DOHH2 (cell line): Measurements from ENCODE around the gene CMSS1.

ENCODE experiments used
- H3F3A ChIP-seq: fragments of 200-600 bp; sonication (generic), shearing (Covaris generic); 2 replicates; pipeline ENCODE4 v1.6.0; 2016; ENCODE audit warnings: antibody characterized with exemption, mild to moderate bottlenecking; ENCODE audit not compliant: control insufficient read depth, insufficient read depth
- H3K27ac ChIP-seq: fragments of 200-600 bp; sonication (generic); 2 replicates; pipeline ENCODE4 v1.5.1; 2014; ENCODE audit warnings: low read depth, mild to moderate bottlenecking, low read length, moderate library complexity
- H3K27me3 ChIP-seq: fragments of 200-600 bp; sonication (generic); 2 replicates; pipeline ENCODE4 v1.6.1; 2014; ENCODE audit warnings: mild to moderate bottlenecking, low read length, mixed read lengths; ENCODE audit not compliant: control insufficient read depth
- H3K36me3 ChIP-seq: fragments of 200-600 bp; sonication (generic); 2 replicates; pipeline ENCODE4 v1.6.1; 2014; ENCODE audit warnings: mild to moderate bottlenecking, low read length, moderate library complexity, mixed read lengths; ENCODE audit not compliant: control insufficient read depth
- H3K4me1 ChIP-seq: fragments of 200-600 bp; sonication (generic); 2 replicates; pipeline ENCODE4 v1.6.1; 2014; ENCODE audit warnings: mild to moderate bottlenecking, low read length, mixed read lengths; ENCODE audit not compliant: control insufficient read depth
- H3K4me2 ChIP-seq: fragments of 200-600 bp; sonication (generic); 2 replicates; pipeline ENCODE4 v1.6.0; 2014; ENCODE audit warnings: mild to moderate bottlenecking, low read length, moderate library complexity
- H3K4me3 ChIP-seq: fragments of 200-600 bp; sonication (generic); 2 replicates; pipeline ENCODE4 v1.5.1; 2014; ENCODE audit warnings: mild to moderate bottlenecking, low read length, mixed read lengths
- H3K79me2 ChIP-seq: fragments of 200-600 bp; sonication (generic); 2 replicates; pipeline ENCODE4 v1.6.1; 2014; ENCODE audit warnings: mild to moderate bottlenecking, low read length, mixed read lengths; ENCODE audit not compliant: control insufficient read depth
- H3K9me2 ChIP-seq: fragments of 200-600 bp; sonication (generic); replicated peaks from 2 replicates; pipeline ENCODE4 v1.6.1; 2014; ENCODE audit warnings: mild to moderate bottlenecking, low read length, mixed read lengths; ENCODE audit not compliant: control insufficient read depth
- H3K9me3 ChIP-seq: fragments of 200-600 bp; sonication (generic); 2 replicates; pipeline ENCODE4 v1.6.1; 2014; ENCODE audit warnings: antibody characterized with exemption, low read length, mixed read lengths; ENCODE audit not compliant: control insufficient read depth, insufficient read depth
- H4K20me1 ChIP-seq: fragments of 200-600 bp; sonication (generic); 2 replicates; pipeline ENCODE4 v1.6.0; 2014; ENCODE audit warnings: low read depth, mild to moderate bottlenecking, antibody characterized with exemption, low read length, moderate library complexity; ENCODE audit not compliant: control insufficient read depth, insufficient read depth
- CTCF ChIP-seq: fragments of 200-600 bp; sonication (generic); IDR thresholded peaks from one replicate; pipeline ENCODE4 v1.5.1; 2014; ENCODE audit warnings: antibody characterized with exemption, mild to moderate bottlenecking, low read depth, low read length; ENCODE audit not compliant: poor library complexity, severe bottlenecking
- EZH2phosphoT487 ChIP-seq: fragments of 200-600 bp; sonication (generic); IDR thresholded peaks from 2 replicates; pipeline ENCODE4 v1.6.1; 2017; ENCODE audit warnings: borderline replicate concordance, mild to moderate bottlenecking, antibody characterized with exemption, low read length, moderate library complexity, mixed read lengths

The CMSS1 gene

GRCh38 chr3:99883693-99884092 is 66.0 kb downstream of the CMSS1 start:
- H4K20me1 ChIP-seq, result no peaks in the 10 kb centered on the region; the same call in 1 of the 2 replicates
- H3K9me3 ChIP-seq, result no peaks in the 10 kb centered on the region
- H3K4me3 ChIP-seq, result no peak overlapping the region
- no peaks in the 10 kb centered on the region for H3K9me2 ChIP-seq
- H3K36me3 ChIP-seq, result no peaks in the 10 kb centered on the region; the same call in 1 of the 2 replicates
- no peaks in the 10 kb centered on the region for H3K27me3 ChIP-seq
- no peak overlapping the region for H3K27ac ChIP-seq
- no peak overlapping the region for H3K4me2 ChIP-seq
- no peaks in the 10 kb centered on the region for H3K4me1 ChIP-seq
- H3F3A ChIP-seq, result no peaks in the 10 kb centered on the region
- TF ChIP-seq EZH2phosphoT487 (no peak), CTCF (no peak)
- no peaks in the 10 kb centered on the region for H3K79me2 ChIP-seq

- Histone ChIP-seq H3K4me1 (no peaks in the 10 kb centered on the region), H3K79me2 (no peaks in the 10 kb centered on the region), H3K27ac (no peak overlapping the region), H3K4me2 (no peak overlapping the region), H3F3A (no peaks in the 10 kb centered on the region), H3K4me3 (no peak overlapping the region), H3K36me3 (no peaks in the 10 kb centered on the region; the same call in 1 of the 2 replicates), H4K20me1 (no peaks in the 10 kb centered on the region; the same call in 1 of the 2 replicates), H3K9me2 (no peaks in the 10 kb centered on the region), H3K9me3 (no peaks in the 10 kb centered on the region), H3K27me3 (no peaks in the 10 kb centered on the region)
- no peak for TF ChIP-seq CTCF
- TF ChIP-seq EZH2phosphoT487, result no peak
Measured at GRCh38 chr3:99884484-99884883, 66.8 kb downstream of the CMSS1 start.

GRCh38 chr3:99885085-99885484 is 67.4 kb downstream of the CMSS1 start:
- Histone ChIP-seq H3K27me3 (no peaks in the 10 kb centered on the region), H3K4me3 (no peak overlapping the region), H4K20me1 (no peaks in the 10 kb centered on the region; the same call in 1 of the 2 replicates), H3K27ac (no peak overlapping the region), H3K9me2 (no peaks in the 10 kb centered on the region), H3K79me2 (no peaks in the 10 kb centered on the region), H3K36me3 (no peaks in the 10 kb centered on the region), H3K9me3 (no peaks in the 10 kb centered on the region), H3F3A (no peaks in the 10 kb centered on the region), H3K4me2 (no peak overlapping the region), H3K4me1 (no peaks in the 10 kb centered on the region)
- no peak for TF ChIP-seq EZH2phosphoT487
- TF ChIP-seq CTCF, result no peak
